ENCODE measurements around the gene C22orf39. TPM values are rescaled to one million over a fixed set of nuclear protein-coding genes. Genes with fewer than 3 reads are reported as not detected.
A peak's percentile ranks its signal among the peaks of the same experiment; 100 is the strongest.

The C22orf39 gene
- polyA plus RNA-seq, 2 of the 4 experiments (the other 2 are of a cell fraction) = 19.4 to 19.5 TPM

- TF ChIP-seq REST (IDR thresholded peaks at IDR 0.05) (no peak), RNF2 (IDR thresholded peaks at IDR 0.05; ENCODE audit: borderline replicate concordance, low read depth) (no peak), ZNF302 (CRISPR knock-in tag; IDR thresholded peaks at IDR 0.05) (no peak)
Measured at GRCh38 chr22:19496324-19496630, 48.8 kb upstream of the C22orf39 start (continued).

DNA sequence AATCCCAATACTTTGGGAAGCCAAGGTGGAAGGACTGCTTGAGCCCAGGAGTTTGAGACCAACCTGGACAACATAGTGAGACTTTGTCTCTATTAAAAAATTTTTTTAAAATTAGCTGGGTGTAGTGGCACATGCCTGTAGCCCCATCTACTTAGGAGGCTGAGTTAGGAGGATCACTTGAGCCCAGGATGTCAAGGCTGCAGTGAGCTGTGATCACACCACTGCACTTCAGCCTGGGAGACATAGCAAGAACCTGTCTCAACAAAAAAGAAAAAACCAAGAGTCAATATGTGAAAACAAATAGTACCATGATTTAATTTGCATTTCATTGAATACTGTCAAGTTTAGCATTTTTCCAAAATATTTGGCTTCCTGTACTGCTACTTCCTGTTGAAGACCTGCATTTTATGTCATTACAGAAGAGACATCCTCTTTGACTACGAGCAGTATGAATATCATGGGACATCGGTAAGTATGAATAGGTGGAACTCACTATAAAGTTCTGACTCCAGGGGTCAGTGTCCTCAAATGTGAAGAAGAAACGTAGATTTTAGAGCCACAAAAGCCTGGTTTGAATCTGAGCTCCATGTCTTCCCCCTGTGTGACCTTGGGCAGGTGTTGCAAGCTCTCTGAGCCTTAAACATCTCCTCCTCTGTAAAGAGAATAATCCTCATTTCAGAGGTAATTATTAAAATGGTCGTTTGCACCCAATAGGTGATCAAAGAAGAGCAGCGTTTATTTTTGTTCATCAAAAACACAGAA lies 48.2 kb upstream of the C22orf39 start:
- Histone ChIP-seq H3K4me3 (no peak overlapping the region), H3K9me3 (no peaks in the 10 kb centered on the region), H3K27ac (no peak overlapping the region), H3K4me2 (no peak overlapping the region), H3K4me1 (no peaks in the 10 kb centered on the region)
- 77% methylated on average over 5 of the region's 5 CpGs for WGBS (ENCODE audit: missing lambda C conversion rate)
- FAIRE-seq (no peak), ATAC-seq (no peak), DNase-seq (ENCODE audit: low read depth in 1 of 2, low spot score in 1 of 2) (peak in 1 of 2 experiments; percentile 18)
- no peak for TF ChIP-seq ZNF302 (CRISPR knock-in tag; IDR thresholded peaks at IDR 0.05)
- no peak for TF ChIP-seq CHD2 (IDR thresholded peaks at IDR 0.05; ENCODE audit: low read length, partially characterized antibody)
- no peak for TF ChIP-seq ATOH8 (CRISPR knock-in tag; IDR thresholded peaks at IDR 0.05; ENCODE audit: low read depth)
- no peak for TF ChIP-seq HEYL (CRISPR knock-in tag; IDR thresholded peaks at IDR 0.05)
- TF ChIP-seq GATA3 (IDR thresholded peaks at IDR 0.05; ENCODE audit: borderline replicate concordance) = no peak
- TF ChIP-seq POLR2AphosphoS2 (conservative IDR thresholded peaks at IDR 0.05; ENCODE audit: low read length) = no peak
- TF ChIP-seq CBX8 (IDR thresholded peaks at IDR 0.05) = no peak
- no peak for TF ChIP-seq REST (IDR thresholded peaks at IDR 0.05)
- ChIA-PET CTCF (interaction anchor here (0.8 to 1.5 kb wide), 6 partner anchors 20 to 143 kb away, joined by 3 to 12 read pairs (median 4); no protein-coding TSS in a partner anchor), POLR2A (no interaction called here)

GRCh38 chr22:19494676-19495173 lies 47.2 kb upstream of the C22orf39 start:
- Histone ChIP-seq H3K4me3 (no peak overlapping the region), H3K4me2 (no peak overlapping the region), H3K9me3 (no peaks in the 10 kb centered on the region), H3K4me1 (no peaks in the 10 kb centered on the region), H3K27ac (no peak overlapping the region)
- whole genome bisulfite sequencing (ENCODE audit: missing lambda C conversion rate) = 86% methylated on average over 6 of the region's 6 CpGs
- TF ChIP-seq KDM5A (IDR thresholded peaks at IDR 0.05) = no peak
- no peak for FAIRE-seq
- no peak for ATAC-seq
- DNase-seq (ENCODE audit: low read depth in 1 of 2, low spot score in 1 of 2) = no peak
- POLR2A ChIA-PET = no interaction called here
- CTCF ChIA-PET = interaction anchor here (1.7 to 2.8 kb wide), 2 partner anchors 57 to 135 kb away, joined by 3 to 11 read pairs; no protein-coding TSS in a partner anchor
